Urothelium cell line (cell line): ENCODE measurements around the gene GLG1.
A peak's percentile ranks its signal among the peaks of the same experiment; 100 is the strongest.
"Not testable (repeated sequence)": the region's sequence is repeated elsewhere in the genome, so short reads cannot be mapped to it uniquely, and the experiment has no call there.

Source experiments
- DNase-seq: peaks from one replicate; pipeline ENCODE4 v3.0.0; 2011; ENCODE audit warnings: low spot score, mixed read lengths
- FAIRE-seq: peaks from 2 replicates; lab custom pipeline; 2011; peaks lifted over from hg19 to GRCh38; lab: Jason Lieb, UNC

Gene GLG1

GRCh38 chr16:74451951-74452758 is 154.8 kb downstream of the GLG1 start:
- no peak for FAIRE-seq

GRCh38 chr16:74450967-74451760 is 155.8 kb downstream of the GLG1 start:
- DNase-seq (no peak), FAIRE-seq (no peak)

More at GRCh38 chr16:74451951-74452758, 154.8 kb downstream of the GLG1 start:
- no peak for DNase-seq

- DNase-seq (no peak), FAIRE-seq (no peak)
Measured at GRCh38 chr16:74450236-74450635, 156.7 kb downstream of the GLG1 start.

GRCh38 chr16:74449470-74449869 is 157.4 kb downstream of the GLG1 start:
- FAIRE-seq (no peak), DNase-seq (peak; percentile 66)

DNA sequence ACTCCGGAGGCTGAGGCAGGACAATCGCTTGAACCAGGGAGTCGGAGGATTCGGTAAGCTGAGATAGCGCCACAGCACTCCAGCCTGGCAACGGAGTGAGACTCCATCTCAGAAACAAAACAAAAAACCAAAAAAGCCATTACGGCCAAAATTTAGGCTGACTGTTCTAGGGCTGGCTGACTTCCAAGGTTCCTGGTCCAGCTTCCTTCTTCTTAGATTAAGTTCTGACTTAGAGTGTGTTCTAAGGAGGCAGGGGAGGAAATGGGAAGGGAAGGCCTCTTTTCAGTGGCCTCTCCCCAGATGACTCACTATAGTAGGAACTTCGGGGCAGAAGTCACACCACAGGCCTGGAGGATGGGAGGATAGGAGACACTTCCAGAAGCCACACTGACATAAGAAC is 157.9 kb downstream of the GLG1 start:
- DNase-seq (peak; percentile 87), FAIRE-seq (no peak)

DNA sequence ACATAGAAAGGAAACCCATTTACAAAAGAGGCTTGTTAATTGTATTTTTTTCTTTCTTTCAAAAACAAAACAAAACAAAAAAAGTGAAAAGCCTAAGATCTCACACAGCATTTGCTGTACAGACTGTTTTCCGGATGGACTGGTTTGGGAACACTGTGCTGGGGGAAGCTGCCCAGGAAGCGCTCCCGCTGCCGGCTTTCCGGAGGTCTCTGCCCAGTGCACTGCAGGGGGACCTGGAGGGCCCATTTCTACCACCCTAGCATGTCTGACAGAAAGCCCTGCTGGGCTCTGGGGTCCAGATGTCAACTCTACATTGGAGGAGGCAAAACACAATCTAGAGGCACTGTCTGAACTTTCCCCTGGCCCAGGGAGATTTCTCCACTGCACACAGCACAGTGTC is 159.3 kb downstream of the GLG1 start:
- DNase-seq (no peak), FAIRE-seq (no peak)

DNA sequence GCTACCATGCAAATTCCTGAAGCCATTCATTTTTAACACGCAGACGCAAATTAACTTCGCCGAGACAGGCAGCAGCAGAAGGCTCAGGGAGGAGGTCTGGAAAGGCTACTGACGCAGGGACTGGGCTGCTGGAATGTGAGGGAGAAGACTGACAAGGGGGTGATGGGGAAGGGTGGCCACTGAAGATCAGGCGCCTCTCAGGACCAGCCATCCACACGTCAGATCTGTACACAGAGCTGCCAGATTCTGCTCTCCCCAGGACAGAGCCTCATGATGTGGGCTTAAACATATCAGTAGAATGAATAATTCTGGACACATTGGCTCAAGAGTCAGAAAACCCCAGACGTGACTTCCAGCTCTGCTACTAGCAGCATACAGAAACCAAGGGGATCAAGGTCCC is 160.0 kb downstream of the GLG1 start:
- no peak for DNase-seq
- FAIRE-seq = no peak

DNA sequence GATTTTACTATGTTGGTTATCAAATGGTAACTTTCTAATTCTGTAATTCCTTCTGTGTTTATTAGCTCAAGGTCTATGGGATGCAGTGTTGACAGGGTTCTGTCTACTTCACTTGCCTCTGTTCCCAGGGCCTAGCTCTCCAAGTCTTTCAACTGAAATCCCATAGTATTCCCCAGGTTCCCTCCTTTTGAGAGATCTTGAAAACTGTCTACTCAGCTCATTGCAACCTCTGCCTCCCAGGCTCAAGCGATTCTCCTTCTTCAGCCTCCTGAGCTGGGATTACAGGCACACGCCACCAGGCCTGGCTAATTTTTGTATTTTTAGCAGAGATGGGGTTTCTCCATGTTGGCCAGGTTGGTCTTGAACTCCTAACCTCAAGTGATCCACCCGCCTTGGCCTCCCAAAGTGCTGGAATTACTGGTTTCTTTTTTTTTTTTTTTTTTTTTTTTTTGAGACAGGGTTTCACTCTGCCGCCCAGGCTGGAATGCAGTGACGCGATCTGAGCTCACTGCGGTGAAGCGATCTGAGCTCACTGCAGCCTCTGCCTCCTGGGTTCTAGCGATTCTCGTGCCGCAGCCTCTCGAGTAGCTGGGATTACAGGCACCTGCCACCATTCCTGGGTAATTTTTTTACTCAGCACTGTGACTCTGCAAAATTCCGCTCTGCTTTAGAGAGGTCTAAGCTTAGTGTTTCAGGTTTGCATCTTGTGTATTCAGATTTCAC is 163.1 kb downstream of the GLG1 start:
- not testable (repeated sequence) for DNase-seq, FAIRE-seq

DNA sequence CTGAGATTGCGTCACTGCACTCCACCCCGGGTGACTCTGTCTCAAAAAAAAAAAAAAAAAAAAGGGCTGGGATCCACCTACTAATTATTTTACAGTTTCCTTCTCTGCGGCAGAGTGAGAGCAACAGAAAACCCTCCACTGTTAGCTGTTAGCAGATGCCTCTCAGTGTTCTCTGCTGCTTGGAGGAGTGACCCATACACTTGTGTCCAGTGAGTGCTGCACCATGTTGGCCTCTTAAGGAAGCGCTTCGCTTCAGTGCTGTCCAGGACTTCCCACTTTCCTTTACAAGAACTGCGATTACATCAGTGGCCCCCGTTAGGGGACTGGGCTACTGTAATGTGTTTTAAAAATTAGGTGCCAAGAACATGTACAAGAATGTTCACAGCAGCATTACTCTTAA is 167.2 kb downstream of the GLG1 start:
- DNase-seq (no peak), FAIRE-seq (no peak)

DNA sequence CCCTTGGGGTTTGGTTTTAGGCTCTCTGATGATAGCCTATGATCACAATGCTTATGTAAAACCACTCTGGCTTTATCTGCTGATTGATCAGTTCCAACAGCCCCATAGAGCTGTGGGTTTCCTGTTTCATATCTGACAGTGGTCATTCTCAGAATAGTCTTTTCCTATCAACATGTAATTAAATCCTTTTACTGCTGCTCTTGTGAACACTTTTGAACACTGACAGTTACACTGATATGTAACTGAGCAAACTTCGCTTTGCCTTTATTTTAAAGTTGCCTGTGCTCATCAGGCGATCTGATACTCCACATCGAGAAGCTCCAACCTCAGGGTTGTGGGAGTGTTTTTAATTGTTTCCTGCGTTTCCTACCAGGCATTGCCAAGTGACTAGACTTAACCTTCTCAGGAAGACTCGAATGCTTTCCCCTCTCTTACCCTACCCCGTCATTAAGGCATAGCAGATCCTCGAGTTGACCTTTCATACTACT is 168.4 kb downstream of the GLG1 start:
- DNase-seq (no peak), FAIRE-seq (no peak)

DNA sequence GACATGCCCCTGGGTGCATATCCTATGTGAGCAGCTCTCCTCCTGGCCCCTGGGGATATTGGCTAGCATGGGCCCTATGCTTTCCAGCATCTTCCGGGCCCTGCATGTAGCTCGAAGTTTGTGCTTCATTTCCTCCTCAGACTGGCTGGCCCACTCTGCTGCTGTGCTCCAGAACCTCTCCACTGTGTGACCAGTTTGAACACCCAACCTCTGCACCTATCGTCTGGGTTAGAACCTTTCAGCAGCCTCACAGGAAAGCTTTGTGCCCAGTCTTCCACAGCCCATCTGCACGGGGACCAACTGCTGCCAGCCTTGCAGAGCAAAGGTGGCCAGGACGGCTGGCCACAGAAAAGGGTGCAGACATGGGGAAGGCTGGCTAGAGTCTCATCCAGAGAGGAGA is 175.4 kb downstream of the GLG1 start:
- DNase-seq (no peak), FAIRE-seq (no peak)

- not testable (repeated sequence) for FAIRE-seq
- DNase-seq = peak; percentile 46
Measured at GRCh38 chr16:74430036-74430712, 176.7 kb downstream of the GLG1 start.

GRCh38 chr16:74428493-74428892 is 178.4 kb downstream of the GLG1 start:
- DNase-seq, FAIRE-seq: not testable (repeated sequence)

- FAIRE-seq, DNase-seq: not testable (repeated sequence)
Measured at GRCh38 chr16:74425751-74426150, 181.2 kb downstream of the GLG1 start.

GRCh38 chr16:74423721-74424120 is 183.2 kb downstream of the GLG1 start:
- DNase-seq, FAIRE-seq: not testable (repeated sequence)

GRCh38 chr16:74422086-74422485 is 184.8 kb downstream of the GLG1 start:
- not testable (repeated sequence) for DNase-seq, FAIRE-seq

DNA sequence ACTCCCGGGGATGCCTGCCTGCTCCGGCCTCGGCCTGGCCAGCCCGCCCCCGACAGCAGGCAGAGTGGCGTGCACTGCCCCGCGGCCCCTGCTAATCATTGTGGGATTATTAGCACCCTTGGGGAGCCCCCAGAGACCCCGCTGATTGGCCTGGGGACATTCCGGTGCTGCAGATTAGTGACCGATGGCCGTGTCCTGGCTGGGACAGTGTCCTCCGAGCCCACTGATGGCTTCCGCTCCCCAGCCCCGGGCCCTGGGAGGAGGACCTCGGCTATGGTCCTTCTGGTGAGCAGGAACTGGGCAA is 185.5 kb downstream of the GLG1 start:
- not testable (repeated sequence) for FAIRE-seq

DNA sequence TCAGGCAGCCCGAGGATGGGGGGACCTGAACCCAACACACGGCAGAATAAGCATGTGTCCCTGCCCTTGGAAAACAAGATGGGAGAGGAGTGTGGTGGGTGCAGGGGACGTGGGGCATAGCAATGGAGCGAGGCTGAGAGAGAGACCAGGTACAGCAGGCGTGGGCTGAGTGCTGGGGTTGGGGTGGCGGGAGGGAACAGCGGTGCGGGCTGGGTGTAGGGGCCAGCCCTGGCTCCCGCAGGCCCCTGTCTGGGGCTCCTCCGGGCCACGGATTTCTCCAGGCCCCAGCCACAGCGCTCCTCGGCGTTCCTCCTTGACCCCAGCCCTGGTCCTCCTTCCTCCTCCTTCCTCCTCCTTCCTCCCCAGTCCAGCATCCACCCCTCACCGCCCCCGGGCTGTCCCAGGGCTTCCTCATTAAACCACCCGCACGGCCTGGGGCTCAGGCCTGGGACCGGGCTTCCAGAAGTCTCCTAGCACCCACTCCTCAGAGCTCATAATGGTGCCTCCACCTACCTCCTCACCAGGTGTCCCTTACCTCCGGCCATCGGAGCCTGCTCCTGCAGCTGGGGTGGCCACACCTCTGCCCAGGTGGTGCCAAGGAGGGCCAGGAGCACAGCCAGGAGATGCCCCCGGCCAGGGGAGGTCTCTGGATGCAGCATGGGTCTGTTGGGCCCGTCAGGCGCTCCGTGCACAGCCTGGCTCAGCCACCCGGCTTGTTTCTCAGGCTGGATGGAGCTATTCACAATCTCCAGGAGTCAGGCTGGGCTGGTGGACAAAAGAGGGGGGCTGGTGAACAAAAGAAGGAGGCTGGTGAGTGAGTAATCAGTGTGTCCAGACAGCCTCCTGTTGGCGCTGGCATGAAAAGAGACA is 186.1 kb downstream of the GLG1 start, which contains the start of gene CLEC18B:
Gene CLEC18B (minus strand): TSS at position 867 of the 870 bp plus-strand sequence. CDS start 208 bp downstream, at position 659.
- DNase-seq, FAIRE-seq: not testable (repeated sequence)

More for the DNA sequence above, 185.5 kb downstream of the GLG1 start:
- not testable (repeated sequence) for DNase-seq

DNA sequence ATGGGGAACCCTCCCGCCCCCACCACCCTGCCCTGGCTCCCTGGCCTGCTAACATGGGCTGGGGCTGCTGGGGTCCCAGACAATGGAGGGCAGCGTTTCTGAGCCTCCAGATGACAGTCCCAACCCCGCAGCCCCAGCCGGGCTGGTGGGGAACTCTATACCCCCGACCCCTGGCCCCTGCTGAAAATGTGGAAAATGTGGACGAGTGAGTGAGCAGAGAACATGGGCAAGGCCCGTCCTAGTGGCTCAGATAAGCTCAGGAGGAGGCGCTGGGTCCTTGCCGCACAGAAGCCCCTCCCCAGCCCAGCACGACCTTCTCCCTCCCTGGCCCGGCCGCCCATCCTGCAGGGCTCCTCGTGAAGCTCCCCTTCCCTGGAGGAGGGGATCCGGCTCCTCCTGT is 187.1 kb downstream of the GLG1 start:
- FAIRE-seq, DNase-seq: not testable (repeated sequence)
